HepG2 (cell line): ENCODE data around the gene THRB. TPM values are rescaled to one million over a fixed set of nuclear protein-coding genes. Genes with fewer than 3 reads are reported as not detected.
A peak's percentile ranks its signal among the peaks of the same experiment; 100 is the strongest.

Source experiments
- HDAC1 ChIP-seq: sonication (generic); formaldehyde crosslinking; IDR thresholded peaks from 2 replicates; pipeline ENCODE4 v1.5.1; 2020; ENCODE audit warnings: mild to moderate bottlenecking, missing genetic modification reagents
- HMGXB3 ChIP-seq: sonication (generic); formaldehyde crosslinking; IDR thresholded peaks from 2 replicates; pipeline ENCODE4 v1.4.0; 2020; ENCODE audit warnings: missing genetic modification reagents, borderline replicate concordance
- JUND ChIP-seq: sonication (generic); formaldehyde crosslinking; IDR thresholded peaks from 2 replicates; pipeline ENCODE4 v1.8.0; 2022; ENCODE audit warnings: mild to moderate bottlenecking, missing genetic modification reagents
- NR2F1 ChIP-seq, 2 experiments: fragments of 450-650 bp in 1 of 2; formaldehyde crosslinking in 1 of 2; IDR thresholded peaks; 2 replicates each; pipeline versions ENCODE4 v1.5.0 to v1.6.1; 2016 to 2020; ENCODE audit warnings: mild to moderate bottlenecking in 1 of 2, missing compliant biosample characterization in 1 of 2, missing genetic modification reagents in 1 of 2, moderate library complexity in 1 of 2
- SMAD3 ChIP-seq: sonication (generic); formaldehyde crosslinking; IDR thresholded peaks from 2 replicates; pipeline ENCODE4 v1.4.0; 2020; ENCODE audit warnings: missing genetic modification reagents
- SOX6 ChIP-seq, 2 experiments: fragments of 450-650 bp in 1 of 2; sonication (generic) in 1 of 2; formaldehyde crosslinking in 1 of 2; IDR thresholded peaks; 2 replicates each; pipeline versions ENCODE4 v1.4.0 to v1.6.1; 2017 to 2020; ENCODE audit warnings: antibody characterized with exemption in 1 of 2, mild to moderate bottlenecking in 1 of 2, missing genetic modification reagents in 1 of 2
- ZBTB7B ChIP-seq: sonication (generic); formaldehyde crosslinking; IDR thresholded peaks from 2 replicates; pipeline ENCODE4 v1.4.0; 2020; ENCODE audit warnings: missing genetic modification reagents
- ZKSCAN1 ChIP-seq: fragments of 150-350 bp; IDR thresholded peaks from 2 replicates; pipeline ENCODE4 v1.6.1; 2014; ENCODE audit warnings: low read length
- ZMYM4 ChIP-seq: sonication (generic); formaldehyde crosslinking; IDR thresholded peaks from 2 replicates; pipeline ENCODE4 v1.8.1; 2023; ENCODE audit warnings: mild to moderate bottlenecking, missing genetic modification reagents
- ZNF263 ChIP-seq: sonication (generic); formaldehyde crosslinking; IDR thresholded peaks from 2 replicates; pipeline ENCODE4 v1.4.0; 2020; ENCODE audit warnings: missing genetic modification reagents
- ZNF318 ChIP-seq: sonication (generic); formaldehyde crosslinking; IDR thresholded peaks from 2 replicates; pipeline ENCODE4 v1.4.0; 2020; ENCODE audit warnings: mild to moderate bottlenecking, missing genetic modification reagents
- ZUFSP ChIP-seq: sonication (generic); formaldehyde crosslinking; IDR thresholded peaks from 2 replicates; pipeline ENCODE4 v1.9.0; 2021; ENCODE audit warnings: missing genetic modification reagents, mild to moderate bottlenecking, borderline replicate concordance
- polyA plus RNA-seq, 8 experiments: library from polyadenylated mRNA; depleted of rRNA in 3 of 8; stranded (reverse) in 7 of 8; unstranded in 1 of 8; fragments of >200 nt; fragmentation: Illumina TruSeq in 4 of 8; extraction: Trizol in 4 of 8; gene quantifications; 2 replicates each; pipeline versions ENCODE4 v1.2.1 to v1.2.3, GENCODE V29; 2011 to 2016; ENCODE audit warnings: low read depth in 4 of 8, missing spikeins in 1 of 8, mixed read lengths in 1 of 8; ENCODE audit not compliant: insufficient read depth in 1 of 8
- total RNA-seq, 5 experiments: library from RNA; depleted of rRNA; stranded (reverse); fragments of >200 nt; fragmentation: Illumina TruSeq; extraction: Trizol; gene quantifications; 2 replicates each; pipeline ENCODE4 v1.2.3, GENCODE V29; 2016; ENCODE audit warnings: low read depth in 1 of 5

THRB gene
- total and polyA plus RNA-seq, 2 of the 13 experiments (the other 11 are each of a cell fraction or from before 2014, with no cell fraction given) = 4.7 to 22.7 TPM

- TF ChIP-seq ZNF318 (CRISPR knock-in tag) (no peak), HDAC1 (CRISPR knock-in tag) (peak; percentile 65; the same call in 1 of the 2 replicates), HMGXB3 (CRISPR knock-in tag) (no peak), SMAD3 (CRISPR knock-in tag) (no peak), ZBTB7B (CRISPR knock-in tag) (peak; percentile 45; the same call in 1 of the 2 replicates), SOX6 (IDR thresholded peaks at IDR 0.05) (no peak), SOX6 (CRISPR knock-in tag; IDR thresholded peaks at IDR 0.05) (peak; percentile 75), ZNF263 (CRISPR knock-in tag) (no peak), NR2F1 (CRISPR knock-in tag; IDR thresholded peaks at IDR 0.05) (peak; percentile 58 to 69), ZMYM4 (peak; percentile 61; the same call in 1 of the 2 replicates), ZKSCAN1 (no peak), JUND (peak; percentile 68; the same call in 1 of the 2 replicates), ZUFSP (CRISPR knock-in tag) (no peak)
Observed at GRCh38 chr3:24316887-24317383, 177.7 kb downstream of the THRB start (continued).
